Measurements from ENCODE around the gene CAPN5.

The CAPN5 gene

DNA sequence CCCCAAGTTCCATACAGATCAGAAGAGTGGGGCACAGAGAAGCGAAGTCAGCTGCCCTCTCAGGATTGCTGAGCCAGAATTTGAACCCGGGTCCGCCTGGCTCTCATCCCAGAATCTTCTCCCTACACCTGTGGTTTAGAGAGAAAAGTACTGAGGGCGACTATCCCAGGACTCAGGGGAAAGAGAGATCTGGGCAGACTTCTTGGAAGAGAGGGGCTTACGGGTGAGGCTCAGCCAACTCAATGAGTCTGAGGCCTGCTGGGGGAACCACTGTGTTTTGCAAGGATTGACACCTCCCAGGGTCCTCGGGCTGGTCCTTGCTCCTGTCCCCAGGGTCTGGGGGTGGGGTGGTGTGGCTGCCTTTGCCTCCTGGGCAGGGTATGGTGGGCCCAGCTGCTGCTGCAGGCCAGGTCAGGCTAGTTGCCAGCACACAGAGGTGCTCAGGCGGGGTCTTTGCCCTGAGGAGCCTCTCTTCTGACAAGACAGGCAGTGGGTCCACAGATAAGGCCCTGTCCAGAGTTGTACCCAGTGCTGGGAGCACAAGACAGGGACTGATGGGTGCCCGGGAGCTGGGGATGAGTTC is 1.2 kb downstream of the CAPN5 start:
- no peak for DNase-seq

DNA sequence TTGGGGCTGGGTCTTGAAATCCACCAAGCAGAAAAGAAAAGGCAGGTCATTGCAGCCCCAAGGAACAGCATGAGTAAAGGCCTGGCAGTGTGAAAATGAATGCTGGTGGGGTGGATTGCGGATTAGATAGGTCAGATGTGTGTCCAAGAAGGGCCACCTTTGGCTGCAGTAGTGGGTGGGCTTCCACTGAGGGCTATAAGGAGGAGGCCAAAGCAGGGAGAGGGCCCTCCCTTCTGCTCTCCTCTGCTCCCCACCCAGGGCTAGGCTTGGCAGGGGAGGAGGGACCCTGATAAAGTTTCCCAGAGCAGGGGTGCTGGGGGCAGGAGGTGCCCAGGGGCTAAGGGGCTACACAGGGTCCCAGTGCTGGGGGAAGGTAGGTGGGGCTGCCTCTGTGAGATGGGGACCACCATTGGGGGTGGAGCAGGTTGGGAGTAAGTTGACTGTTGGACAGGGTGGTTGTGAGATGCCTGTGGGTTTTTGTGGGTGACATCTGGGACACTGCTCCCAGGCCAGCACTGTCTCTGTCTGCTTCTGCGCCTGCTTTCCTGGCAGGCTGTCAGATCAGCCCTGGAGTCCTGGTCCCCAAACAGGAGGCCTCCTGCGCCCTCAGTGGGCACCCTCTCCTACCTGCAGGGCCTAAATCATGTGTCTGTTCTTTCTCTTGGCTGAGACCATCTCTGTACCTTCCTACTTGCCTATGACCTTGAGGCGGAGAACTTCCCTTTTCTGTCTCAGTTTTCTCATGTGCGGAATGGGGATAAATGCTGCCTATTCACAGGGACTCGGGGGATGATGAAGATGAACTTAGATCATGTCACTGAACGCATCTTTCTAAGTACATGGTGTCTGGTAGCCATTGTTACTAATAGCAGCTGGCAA is 1.9 kb downstream of the CAPN5 start:
- no peak for DNase-seq

DNA sequence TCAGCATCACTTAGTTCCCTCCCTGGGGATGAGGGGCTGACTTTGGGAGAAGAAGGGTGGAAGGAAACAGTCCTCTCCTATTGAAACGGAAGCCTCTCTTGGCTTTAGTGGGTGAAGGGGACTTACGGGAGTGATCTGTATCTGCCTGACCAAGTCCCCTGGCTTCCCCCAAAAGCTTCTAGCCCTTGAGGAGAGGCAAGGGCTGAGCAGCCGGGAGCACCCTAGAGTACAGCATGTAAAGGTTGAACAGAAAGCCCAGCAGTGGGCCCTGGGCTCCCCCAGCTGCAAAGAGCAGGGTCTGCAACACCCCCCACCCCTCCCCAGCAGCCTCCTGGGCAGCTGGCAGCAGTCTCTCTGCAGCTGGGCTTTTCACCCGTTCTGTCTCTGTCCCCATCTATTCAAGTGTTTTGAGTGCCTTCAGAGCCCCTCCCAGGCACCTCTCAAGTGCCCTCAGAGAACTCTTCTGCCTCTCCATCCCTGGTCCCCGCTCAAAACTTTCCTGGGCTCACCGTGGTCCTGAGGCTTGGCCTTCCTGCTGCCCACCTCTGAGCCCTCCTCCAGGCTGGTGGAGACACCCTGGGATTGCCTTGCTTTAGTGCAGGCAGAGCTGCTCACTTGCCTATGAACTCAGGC is 2.7 kb downstream of the CAPN5 start:
- DNase-seq, result no peak

DNA sequence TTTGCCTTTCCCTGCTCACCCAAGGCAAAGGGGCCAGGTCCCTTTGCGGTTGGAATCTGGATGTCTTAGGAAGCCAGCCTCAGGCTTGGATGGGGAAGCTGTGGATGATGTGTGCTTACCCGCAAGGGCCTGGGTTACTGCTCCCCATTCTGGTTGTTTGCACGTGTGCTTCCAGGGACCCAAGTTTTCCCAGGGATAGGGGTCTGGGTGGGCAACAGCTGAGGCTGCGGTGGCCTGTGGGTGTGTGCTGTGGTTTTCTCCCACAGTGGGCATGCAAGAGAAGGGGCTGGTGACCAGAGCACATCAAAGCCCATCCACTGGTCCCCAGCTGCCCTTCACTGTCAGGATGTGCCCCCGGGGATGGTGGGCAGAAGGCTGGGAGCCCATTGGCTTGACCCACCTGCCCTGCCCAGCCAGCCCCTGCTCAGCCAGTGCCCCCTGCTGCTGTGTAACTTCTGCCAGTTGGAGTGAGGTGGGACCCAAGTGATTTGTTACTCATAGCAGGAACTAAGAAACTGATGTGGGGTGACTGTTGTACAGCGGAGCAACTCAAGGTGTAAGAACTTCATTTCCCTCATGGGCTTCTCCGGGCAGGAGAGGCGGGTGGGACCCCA is 3.3 kb downstream of the CAPN5 start:
- DNase-seq, result no peak

DNA sequence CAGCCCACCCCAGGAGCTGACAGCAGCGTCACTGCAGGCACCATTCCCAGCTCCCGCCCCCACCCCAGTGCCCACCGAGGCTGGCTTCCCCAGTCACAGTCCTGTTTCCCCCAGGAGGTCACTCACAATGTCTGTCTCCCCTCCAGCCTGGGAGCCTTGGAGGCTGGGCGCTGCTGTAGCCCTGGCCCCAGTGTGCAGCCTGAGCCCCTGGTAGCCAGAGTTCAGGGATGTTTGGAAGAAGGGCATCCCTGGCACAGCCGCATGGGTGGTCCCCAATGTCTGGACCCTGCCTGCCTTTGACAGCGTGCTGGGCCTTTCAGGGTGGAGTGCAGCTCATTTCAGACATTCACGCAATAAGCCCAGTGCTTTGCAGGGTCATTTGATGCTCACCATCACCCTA is 4.3 kb downstream of the CAPN5 start:
- no peak for DNase-seq

DNA sequence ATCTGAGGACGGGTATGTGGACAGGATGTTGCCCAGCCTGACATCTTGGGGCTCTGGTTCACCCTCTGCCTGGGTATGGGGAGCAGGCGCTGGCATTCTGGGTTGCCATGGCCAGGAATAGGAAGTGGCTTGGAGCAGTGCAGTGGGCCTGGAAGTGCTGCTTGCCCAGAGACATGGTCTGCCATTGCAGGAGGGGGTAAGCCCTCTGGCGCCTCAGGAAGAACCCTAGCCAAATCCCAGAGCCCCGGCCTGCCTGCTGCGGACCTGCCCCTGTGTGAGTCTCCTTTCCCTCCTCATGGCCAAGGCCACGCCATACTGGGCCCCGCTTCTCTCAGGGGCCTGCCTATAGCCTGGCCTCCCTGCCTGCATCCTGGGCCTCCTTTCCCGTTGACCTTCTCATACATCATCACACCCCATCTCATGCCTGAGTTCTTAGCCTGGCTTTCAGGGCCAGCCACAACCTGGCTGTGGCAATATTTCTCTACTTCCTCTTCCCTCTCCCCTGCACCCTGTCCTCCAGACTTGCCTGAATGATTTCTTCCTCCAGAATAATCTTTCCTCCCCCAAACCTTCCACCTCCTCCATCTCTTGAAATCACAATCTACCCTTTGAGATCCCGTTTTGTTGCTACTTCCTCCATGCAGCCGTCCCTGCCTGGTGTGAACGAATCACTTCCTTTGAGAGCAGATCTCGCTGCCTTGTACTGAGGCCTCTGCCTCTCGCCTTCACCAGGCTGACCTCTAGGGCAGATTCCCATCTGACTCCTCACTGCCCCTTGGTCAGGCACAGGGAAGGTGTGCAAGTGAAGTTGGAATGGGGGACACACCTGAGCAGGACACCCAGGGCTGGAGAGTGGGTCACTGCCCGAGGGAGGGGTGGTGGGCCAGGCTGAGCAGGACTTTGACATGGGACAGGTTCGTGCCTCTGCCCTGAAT is 5.2 kb downstream of the CAPN5 start:
- DNase-seq, result no peak

DNA sequence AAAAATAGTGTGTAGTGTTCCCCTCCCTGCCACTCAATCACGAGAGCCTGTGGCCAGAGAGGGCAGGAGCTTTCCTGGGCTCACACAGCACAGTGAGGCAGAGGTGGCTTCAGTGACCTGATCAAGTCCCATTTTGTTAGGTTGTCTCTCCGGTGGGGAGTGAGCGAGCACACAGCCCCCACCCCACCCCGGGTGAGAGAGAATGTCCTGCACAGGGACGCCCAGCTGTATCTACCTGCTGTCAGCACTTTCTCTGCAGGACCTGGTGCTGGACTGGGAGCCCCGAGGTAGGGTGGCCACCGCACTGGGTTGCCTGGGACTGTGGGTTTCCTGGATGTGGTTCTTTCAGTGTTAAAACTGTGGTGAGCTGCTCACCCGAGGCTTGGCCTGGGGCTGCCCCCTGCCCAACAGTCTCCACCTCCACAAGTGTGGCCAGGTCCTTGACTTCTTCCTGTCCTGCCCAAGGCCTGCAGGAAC is 6.1 kb downstream of the CAPN5 start:
- no peak for DNase-seq

DNA sequence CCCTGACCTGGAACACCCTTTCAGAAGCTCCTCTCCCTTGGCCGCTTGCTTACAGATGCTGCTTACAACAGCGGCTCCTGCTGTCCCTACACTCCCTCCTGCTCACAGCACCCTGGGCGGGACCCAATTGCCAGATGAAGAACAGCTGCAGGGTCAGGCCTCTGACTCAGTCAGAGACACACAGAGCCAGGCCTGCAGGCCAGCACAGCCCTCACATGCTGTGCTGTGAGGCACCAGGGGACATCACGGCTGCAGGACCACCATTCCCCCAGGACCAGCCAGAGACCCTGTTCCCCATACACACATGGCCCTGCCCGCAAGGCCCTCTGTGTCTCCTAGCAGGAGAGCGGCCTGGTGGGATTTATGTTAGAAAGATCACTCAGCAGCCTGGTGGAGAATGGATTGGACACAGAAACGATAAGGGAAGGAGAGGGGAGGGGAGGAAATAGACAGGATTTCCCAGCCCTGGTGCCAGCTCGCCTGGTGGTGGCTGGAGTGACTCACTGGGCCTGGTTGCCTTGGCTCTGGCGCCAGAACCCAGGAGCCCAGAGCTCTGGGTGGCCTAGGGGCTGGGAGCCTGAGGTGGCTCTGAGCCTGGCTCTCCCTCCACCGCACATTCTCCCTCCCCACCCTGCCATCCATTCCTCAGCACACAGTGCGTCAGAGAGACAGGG is 6.7 kb downstream of the CAPN5 start:
- DNase-seq, result no peak

DNA sequence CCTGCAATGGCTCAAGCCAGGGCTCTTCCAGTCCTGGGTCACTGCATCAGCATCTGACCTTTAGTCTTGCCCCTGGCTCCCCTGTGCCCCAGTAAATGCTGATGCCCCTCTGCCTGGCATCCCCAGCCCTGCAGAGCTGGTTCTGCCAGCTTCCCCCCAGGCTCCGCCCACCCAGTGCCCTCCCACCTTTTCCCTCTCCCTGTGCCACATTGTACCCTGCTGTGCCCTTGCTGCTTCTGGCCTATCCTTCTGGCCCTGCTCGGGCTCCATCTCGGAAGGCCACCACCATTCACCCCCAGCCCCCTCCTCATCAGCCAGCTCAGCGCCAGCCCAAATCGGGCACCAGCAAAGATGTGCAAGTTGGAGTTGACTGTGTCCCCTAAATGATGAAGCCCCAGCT is 7.4 kb downstream of the CAPN5 start:
- DNase-seq, result no peak

DNA sequence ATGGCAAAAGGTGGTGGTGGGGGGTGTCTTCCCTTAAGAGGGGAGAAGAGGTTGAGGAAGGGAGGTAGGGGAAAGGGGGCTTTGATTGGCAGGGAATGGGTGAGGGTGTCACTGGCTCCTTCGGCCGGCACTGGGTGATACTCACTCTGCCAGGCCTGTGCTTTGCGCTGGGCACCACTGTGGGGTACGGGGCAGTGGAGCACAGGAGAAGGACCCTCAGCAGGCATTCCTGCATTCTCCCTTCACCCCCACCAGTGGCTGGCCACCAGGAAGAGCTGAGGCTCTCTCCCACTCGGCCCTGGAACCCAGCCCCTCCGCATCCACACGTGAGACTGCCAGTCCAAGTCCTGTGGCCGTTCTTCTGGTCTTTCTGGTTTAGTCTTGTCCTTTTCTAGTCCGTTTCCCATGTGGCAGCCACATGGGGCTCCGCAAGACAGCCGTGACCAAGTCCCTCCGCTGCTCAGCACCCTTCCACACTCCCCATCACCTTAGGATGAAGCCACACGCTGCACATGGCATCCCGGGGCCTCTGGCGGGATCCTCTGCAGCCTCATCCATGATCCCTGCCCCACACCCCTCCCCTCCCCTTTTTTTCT is 8.0 kb downstream of the CAPN5 start:
- no peak for DNase-seq

DNA sequence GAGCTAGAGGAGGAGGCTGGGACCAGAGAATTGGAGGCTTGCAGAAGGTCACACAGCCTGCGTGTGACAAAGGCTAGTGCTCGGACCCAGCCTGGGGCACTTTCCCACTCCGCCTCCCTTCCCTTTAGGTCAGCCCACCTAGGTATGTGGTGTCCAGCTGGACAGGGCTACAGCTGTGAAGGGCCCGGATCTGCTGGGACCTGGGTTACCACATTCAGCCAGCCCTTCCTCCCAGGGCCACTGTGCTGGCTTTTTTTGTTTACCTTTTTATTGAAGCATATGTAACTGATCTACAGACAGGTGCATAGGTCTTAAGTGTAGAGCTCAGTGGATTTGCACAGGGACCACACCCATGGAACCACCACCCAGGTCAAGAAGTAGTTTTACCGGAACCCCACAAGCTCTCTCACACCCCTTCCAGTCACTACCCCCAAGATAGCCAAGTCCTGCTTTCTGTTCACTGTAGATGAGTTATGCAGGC is 8.7 kb downstream of the CAPN5 start:
- DNase-seq, result no peak

DNA sequence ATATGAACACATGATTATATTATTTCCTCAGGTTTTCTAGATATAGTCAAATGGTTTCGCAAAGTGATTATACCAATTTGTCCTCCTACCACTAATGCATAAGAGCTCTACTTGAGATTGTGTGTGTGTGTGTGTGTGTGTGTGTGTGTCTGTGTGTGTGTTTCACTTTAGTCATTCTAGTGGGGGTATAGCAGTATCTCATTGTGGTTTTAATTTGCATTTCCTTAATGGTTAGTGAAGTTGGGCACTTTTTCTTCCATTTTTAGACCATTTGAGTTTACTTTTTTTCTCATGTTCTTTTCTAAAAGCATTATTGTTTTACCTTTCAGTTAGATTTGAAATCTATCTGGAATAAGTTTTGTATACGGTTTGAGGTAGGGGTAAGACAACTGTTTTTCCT is 12.9 kb downstream of the CAPN5 start:
- DNase-seq, result no peak

DNA sequence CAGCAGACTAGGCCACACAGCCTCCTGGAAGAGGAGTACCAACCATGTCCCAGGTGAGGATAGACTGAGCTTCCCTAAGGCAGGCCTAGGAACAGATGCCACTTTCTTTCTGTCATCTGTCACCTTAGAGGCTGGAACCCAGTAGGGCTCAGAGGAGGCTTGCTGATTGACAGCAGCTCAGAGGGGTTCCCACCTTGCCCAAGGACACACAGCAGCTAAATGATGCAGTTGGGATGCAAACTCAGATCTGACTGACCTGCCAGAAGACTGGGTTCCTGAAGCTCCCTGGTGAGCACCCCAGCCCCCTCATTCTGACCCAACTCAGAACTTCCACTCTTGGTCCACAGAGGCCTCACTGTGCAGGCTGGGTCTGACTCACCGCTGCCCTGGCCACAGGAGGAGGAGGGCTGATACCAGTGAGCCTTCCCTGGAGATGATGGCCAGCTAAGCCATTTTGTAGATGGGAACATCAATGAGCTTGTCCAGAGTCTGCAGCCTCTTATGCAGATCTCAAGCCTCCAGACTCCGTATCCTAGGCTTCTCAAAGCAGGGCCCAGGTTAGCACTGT is 14.0 kb downstream of the CAPN5 start:
- DNase-seq, result no peak

DNA sequence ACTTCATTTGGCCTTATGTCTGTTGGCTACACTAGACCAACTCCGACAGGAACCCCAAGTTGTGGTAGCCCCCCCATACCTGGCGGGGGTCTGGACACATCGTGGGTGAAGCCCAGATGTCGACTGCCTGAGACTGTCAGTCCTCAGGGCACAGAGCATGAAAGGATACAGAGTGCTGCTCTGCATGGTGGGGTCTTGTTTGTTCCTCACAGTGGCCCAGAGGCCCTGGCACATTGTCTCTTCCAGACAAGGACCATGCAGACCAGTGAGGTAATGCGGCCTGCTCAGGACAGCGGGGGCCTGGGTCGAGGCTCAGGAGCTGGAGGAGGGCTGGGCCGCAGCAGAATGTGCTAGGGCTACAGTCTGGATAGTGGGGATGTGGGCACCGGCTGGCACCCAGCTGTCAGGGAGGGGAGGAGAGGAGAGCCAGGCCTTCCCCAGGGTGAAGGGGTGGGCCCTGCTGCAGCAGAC is 14.6 kb downstream of the CAPN5 start:
- DNase-seq, result no peak

DNA sequence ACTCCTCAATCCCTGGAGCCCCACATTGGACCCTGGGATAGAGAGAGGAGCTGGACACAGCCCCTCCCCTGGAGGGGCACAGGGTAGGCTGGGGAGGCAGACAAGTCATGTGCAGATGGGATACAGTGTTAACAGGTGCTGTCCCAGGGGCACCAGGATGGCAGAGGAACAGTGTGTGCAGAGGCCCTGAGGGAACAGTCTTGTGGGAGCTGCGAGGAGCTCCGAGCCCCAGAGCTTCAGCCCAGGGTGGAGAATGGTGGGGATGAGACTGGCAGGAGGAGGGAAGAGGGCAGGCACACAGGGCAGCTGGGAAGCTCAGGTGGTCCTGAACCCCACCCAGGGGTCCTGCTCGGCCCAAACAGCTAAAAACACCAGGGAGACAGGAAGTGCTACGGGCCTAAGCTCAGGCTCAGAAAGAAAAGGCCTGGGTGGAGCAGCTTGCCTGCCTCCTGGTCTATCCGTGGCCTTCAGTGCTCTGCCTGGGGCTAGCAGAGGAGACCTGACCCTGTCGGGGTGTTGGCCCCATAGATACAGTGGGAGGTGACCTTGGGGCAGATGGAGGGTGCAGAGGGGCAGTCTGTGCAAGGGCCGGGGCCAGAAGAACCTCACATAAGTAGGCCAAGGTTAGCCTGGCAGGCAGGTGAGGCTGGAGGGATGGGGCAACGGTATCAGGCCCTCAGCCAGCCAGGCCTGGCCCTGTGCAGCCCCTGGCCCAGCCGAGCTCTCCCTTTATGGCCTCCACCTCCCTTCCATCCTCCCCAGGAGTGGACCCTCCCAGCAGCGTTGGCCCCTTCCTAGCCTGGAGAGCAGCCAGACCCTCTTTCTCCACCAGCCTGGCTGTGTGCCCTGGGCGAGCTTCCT is 15.4 kb downstream of the CAPN5 start:
- no peak for DNase-seq

DNA sequence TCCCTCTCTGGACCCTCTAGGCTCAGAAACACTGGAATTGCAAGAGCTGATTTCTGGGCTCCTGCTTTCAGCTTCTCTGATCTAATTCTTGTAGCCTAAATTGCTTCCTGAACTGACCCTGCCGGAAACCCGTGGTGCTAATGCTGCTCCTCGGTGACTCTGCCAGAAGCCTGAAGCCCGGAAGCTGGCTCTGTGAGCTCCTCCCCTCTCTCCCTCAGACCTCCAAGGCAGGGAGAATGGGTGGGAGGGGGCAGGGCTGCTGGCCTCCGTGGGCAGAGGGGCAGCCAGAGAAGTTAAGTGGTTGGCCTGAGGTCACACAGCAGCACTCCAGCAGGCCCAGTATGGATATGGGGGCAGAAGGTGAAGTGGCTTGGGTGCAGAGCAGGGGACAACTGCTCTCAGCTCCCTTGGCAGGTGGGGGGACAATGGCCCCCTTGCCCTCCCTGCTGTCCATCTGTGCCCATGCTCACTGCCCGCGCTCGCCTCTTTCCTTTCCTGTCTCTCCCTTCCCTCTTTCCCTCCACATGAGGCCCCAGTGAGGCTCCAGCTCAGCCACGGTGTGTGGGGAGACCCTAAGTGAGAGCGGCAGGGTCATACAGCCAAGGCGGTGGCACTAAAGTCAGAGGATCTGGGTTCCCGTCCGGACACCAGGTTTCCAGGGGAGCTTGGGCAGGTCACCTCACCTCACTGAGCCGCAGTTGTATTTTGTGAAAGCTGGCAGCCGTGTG is 16.2 kb downstream of the CAPN5 start:
- DNase-seq, result no peak

DNA sequence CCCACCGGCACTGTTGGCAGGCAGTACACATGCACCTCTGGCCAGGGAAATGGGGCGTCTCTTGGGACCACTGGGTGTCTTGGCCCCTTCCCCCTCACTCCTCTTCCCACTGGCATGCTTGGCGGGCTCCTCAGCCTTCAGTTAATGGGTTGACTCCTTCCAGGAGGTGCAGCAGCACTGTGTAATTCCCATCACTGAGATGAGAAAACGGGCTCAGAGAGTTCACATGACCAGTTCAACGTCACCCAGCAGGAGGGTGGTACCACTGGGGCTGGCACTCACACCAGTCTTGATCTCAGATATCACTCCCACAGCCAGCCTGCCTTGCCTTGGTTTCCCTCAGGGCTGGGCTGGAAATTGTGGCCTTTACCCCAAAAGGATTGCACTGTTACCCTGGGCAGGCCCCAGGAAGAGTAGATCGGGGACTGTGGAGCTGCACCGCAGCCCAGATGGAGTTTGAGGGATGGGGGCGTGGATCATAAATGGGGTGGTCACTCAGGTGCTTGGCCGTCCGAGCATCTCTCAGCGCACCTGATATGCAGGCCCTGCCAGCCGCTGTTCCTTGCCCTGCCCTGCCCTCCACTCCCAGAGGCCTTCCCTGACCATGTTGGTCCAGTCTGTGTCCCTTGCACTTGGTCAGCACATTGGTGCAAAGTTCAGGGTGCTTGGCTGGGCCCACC is 16.9 kb downstream of the CAPN5 start:
- DNase-seq, result no peak

DNA sequence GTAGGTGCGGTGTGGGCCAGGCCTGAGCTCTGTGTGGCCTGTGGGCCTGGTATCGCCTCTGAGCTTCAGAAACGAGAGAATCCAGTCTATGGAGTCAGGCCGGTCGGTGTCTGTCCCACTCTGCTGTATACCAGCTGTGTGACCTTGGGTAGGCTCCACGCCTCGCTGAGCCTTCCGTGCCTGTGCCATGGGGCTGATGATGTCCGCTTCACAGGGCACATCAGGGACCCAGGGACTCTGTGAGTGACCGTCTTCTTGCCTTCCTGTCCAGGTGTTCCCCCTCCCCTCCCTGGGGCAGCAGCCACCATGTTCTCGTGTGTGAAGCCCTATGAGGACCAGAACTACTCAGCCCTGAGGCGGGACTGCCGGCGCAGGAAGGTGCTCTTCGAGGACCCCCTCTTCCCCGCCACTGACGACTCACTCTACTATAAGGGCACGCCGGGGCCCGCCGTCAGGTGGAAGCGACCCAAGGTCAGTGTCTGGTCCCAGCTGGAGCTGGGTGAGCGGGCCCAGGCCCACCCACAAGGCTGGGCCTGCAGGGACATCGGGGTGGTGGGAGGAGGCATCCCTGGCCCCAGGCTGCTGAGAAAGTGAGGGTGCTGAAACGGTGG is 17.9 kb downstream of the CAPN5 start:
- DNase-seq, result no peak
